DMS114 treated with DMSO at 0.1 percent for 48 hours (cell line): ENCODE measurements around the gene JAG2.

Source experiments
- DNase-seq: peaks from one replicate; lab custom pipeline; 2025; ENCODE audit not compliant: unreplicated experiment; lab: John Stamatoyannopoulos, UW

JAG2 gene

DNA sequence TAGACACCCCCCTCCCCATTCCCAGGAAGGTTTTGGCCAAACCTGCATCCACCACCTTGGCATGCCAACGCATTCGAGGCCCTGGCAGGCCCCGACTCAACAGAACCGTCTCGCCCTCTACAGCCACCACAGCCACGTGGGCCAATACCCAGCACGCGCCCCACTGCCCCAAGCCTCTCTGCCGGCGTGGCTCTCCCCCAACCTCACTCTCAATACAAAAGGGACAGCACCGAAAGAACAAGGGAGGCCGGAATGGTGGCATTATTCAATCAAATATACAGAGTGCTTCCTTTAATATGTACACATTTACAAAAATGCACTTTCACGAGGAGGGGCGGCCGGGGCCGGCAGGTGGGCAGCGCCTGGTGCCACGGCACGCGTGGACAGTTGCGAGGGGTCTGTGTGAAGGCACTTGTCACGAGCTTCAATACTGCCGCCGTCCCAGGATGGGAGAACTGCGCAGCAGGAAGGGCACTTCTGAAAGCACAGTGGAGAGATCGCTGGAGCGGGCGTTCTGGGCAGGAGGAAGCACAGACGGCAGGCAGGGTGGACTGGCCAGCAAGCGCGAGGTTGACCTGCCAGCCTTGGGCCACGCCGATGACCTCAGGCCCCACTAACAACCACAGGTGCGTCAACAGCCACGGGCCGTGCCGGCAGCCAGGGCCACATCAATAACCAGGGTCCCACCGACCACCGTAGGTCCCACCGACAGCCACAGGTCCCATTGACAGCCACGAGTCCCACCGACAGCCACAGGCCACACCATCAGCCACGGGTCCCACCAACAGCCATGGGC is 26.9 kb downstream of the JAG2 start:
- no peak for DNase-seq

DNA sequence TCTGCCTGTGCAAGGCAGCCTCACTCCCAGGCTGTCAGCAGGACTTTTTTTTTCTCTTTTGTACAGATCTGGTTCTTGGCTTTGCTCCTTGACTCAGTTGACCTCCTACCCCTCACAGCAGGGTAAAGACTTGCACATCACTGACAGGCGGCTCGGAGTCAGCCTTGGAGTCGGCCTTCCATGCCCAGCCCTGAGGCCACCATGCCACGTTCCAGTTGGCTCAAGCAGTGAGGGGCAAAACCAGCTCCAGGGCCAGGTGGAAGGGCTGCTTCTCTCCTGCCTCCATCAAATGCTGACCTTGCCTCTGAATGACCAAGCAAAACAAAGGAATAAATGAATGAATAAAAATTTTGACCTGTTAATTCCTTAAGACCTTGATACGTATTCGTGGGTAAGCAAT is 27.6 kb downstream of the JAG2 start:
- DNase-seq: no peak

DNA sequence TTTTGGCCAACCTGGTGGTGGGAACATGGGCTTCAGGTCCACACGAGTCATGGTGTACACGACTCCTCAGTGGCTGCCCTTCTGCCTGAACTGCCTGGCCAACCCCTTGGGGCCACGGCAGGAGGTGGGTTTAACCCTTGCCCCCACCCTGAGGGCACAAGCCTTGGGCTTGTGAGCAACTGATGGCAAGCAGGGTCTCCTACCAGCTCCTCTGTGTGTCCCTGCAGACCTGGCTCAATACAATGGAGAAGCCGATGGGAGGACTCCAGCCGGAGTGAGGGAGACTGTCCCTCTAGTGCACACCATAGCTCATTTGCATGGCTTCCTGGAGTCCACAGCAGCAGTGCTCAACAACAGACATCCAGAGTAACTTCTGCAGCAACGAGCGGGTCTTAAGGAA is 28.0 kb downstream of the JAG2 start:
- no peak for DNase-seq

DNA sequence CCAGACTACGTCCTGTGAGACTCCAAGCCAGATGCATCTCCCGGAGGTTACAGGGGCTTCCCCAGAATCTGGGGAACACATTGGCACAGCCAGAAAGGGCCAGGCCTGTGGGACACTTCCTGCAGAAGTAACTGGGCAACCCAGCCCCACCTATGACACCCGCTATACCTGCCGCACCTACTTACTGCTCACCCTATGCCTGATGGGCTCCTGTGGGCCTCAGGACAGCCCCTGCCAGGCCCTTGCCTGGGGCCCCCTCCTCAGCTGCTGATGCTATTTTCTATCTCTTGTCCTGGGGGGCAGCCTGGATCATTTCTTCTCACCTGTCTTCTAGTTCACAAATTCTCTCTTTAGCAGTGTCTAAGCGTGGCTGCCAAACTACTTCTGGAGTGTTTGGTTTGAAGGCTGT is 28.7 kb downstream of the JAG2 start:
- DNase-seq: no peak

DNA sequence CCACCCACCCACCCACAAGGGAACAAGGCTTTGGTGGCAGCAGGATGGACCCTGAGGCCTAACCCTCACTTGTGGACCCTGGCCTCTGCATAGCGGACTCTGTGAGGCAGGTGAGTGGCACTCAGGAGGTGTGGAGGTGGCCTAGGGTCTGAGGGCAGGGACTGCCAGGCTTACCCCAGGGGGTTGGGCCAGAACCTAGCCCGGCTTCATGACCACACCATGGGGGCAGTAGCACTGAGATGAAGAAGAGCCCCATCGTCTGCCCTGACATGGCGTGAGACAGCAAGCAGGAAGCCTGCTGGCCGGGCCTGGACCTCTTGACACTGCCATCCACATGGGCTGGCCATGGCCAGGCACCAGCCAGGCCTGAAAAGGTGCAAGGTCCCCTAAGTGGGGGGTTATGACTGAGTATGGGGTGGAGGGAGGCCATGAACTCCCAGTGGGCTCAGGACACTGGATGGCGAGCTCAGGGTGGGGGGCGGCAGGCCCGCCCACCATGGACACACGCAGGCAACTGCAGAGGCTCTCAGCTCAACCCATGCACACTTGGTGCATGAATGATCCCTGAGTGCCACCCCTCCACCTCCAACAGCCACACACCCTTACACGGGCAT is 29.3 kb downstream of the JAG2 start:
- no peak for DNase-seq

DNA sequence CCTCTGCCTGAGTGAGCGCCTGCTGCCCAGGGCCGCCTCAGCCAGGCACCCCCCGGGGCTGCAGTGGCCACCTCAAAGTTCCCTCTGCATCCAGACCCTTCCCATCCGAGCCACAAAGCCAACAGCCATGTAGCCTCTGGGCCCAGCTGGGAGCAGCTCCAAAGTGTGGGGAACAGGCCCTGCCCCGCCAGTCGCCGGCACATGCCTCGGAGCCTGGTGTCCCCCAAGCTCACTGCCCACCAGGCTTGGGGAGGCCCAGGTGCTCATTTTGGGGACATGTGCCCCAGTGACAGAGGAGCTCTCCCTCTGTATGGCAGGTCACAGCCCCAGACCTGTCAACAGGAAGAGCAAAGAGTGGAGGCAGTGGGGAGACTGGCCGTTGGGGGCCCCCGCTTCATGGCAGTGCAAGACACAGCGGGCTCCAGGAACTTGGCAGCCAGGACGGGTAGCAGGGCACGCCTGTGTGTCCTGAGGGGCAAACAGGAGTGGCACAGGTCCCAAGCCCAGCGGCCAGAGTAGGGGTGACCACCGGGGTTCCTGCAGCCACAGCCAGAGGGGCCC is 29.9 kb downstream of the JAG2 start:
- DNase-seq: no peak

DNA sequence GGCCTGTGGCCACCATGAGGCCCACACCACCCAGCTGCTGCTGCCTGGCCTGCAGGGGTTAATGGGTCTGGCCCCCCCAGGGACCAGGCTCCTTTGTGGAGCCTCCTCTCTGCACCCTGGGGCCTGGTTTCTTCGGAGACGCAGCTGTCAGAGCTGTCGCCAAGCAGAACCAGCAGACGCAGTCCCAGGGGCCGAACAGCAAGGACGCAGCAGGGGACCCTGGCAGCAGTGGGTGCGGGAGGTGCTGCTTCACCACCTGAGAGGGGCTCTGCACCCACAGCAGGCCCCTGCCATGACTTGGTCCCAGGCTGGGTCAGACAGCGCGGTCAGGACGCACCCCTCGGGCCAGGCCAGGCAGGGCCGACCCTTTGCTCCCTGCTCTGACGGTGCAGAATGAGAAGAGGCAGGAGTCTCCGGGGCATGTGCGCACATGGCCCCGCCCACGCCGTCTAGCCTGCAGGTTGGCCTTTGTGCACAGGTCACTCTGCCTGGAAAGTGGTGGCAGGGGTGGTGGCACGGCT is 30.5 kb downstream of the JAG2 start:
- no peak for DNase-seq

DNA sequence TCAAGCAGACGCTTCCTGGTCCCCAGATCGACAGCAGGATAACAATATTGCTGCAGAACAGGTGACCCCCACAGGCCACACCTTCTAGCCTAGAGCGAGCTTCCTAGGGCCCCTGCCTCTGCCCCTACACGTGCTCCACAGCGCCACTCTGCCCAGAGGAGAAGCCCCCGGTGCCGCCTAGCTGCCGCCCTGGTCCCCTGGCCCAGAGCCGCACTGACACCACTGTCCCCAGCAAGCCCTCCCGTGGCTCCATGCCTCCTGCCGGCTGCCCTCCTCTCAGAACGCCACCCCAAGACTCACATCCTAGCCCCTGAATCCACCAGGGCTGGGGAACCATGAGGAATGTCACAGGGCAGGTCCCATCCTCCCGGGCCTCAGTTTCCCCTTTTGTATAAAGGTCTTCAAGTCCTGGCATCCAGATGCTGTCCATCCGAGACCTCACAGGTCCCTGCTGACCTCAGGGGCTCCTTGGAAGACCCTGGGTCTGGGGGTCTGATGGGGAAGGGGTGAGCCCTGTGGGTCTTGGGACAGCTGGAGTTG is 31.0 kb downstream of the JAG2 start:
- no peak for DNase-seq

DNA sequence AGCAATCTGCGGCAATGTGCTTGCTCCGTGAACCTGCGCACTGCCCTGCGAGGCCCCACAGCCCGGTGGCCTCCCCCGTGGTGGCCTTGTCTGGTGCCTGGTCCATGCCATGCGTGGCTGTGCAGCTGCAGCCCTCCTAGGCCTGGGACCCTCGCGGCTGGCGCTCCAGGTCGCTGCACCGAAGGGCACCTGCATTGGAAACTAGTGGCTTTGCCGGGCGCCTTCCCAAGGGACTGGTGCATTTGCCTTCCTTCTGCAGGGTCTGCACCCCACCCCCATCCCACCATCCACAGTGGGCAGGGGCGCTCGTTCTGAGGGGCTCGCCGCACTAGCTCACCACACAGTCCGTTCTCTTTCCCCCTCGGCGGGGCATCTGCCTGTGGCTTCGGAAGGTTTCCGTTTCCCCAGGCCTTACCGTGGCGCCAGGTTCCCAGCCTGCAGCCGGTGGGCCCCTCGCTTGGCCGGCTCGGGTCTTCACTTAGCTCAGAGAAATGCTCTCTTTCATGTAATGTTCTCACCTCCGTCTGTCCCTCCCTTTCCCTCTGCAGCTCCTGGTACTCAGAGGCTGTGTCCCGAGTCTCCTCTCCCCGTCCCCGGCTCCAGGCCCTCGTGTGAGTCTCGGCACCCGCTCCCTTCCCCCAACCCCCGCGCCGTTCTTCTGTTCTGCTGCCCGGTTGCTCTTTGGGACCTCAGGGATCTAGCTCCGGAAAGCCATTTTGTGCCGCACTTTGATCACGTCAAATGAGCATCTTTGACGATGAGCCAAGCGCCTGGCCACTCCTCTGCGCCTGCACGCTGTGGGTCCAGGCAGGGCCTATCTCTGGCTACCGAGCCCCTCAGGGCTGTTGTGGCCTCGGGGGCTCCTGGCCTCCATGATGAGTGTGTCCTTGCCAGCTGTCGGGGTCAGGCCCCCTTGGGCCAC is 31.9 kb downstream of the JAG2 start:
- no peak for DNase-seq

DNA sequence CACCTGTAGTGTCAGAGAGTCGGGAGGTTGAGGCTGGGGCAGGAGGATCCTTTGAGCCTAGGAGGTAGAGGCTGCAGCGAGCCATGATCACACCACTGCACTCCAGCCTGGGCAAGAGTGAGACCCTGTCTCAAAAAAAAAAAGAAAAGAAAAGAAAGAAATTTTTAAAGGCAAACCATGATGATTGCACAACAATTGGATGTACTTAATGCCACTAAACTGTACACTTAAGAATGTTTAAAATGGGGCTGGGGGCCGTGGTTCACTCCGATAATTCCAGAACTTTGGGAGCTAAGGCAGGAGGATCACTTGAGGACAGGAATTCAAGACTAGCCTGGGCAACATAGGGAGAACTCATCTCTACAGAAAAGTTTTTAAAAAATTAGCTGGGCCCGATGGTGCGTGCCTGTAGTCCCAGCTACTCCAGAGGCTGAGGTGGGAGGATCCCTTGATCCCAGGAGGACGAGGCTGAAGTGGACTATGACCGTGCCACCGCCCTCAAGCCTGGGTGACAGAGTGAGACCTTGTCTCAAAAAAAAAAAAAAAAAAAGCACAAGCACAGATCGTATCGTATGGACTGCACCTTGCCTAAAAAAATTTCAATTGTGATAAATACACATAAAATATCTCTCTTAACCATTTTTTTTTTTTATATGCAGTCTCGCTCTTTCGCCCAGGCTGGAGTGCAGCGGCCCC is 32.7 kb downstream of the JAG2 start:
- DNase-seq: no peak

DNA sequence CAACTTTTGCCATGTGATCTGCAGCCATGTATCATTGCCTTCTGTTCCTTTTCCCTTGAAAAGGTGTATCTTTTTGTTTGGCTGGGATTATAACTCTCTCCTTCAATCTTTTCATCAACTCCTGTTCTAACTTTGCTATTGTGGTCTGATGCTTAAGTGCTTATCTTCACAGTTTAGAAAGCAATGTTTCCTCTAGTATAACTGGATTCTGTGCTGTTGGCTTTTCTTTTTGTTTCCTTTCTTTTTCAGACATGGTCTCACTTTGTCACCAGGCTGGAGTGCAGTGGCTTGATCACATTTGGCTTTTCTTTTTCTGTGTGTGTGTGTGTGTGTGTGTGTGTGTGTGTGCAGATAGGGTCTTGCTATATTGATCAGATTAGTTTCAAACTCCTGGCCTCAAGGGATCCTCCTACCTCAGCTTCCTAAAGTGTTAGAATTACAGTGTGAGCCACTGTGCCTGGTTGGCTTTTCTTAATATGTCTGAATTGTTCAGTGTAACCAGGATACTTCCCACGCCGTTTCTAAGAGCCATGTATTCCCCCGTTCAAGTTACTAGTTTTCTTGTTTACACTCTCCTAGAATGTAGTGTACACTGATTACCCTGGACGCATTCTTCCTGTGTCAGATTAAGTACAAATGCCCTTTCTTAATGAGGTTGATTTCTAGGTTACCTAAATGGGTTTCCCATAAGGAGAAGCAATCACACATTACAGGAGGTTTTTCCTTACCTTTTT is 35.5 kb downstream of the JAG2 start:
- no peak for DNase-seq

DNA sequence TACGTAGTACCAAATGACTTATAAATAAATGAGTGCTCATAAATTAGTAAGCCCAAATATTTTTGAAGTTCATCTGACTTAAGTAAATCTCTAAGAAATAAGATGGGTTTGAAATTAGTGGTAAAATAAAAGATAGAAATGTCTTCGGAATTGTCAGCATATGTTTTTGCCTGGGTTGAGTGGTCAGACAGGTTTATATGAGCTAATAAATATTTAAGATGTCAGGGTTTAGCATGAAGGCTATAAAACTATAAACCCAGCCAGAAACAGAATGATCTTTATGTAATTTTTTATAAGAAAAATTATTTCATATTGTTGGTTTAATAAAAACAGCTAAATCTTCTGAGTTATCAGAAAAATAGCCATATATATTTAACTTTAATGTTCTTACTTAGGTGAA is 37.3 kb downstream of the JAG2 start:
- DNase-seq: no peak

DNA sequence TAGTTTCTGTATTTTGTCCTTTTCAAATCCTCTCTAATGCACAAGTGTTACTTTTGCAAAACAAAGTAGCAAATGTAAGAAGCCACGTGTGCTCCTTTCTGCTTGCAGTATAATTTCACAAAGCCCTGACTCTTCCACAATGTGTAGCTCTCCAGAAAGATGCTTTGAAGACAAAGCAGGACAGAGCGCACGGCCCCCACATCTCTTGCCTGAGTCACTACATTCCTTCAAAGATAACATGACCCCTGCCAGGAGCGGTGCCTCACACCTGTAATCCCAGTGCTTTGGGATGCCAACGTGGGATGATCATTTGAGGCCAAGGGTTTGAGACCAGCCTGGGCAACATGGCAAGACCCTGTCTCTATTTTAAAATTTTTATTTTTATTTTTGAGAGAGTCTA is 40.5 kb downstream of the JAG2 start:
- DNase-seq: no peak

DNA sequence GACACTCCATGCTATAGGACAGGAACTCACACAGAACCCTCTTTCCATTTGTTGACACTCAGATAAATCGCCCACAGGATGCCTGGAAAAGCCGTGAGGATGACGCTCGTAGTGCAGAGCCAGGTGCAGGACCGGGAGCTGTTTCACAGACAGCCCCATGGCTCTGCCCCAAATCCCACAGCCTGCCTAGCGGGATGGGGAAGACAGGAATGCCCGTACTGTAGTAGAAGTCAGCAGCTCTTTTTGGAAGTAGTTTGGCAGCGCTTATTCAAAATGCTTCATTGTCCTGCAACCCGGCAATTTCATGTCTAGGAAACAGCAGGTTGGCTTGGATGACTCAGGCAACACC is 41.6 kb downstream of the JAG2 start:
- no peak for DNase-seq

DNA sequence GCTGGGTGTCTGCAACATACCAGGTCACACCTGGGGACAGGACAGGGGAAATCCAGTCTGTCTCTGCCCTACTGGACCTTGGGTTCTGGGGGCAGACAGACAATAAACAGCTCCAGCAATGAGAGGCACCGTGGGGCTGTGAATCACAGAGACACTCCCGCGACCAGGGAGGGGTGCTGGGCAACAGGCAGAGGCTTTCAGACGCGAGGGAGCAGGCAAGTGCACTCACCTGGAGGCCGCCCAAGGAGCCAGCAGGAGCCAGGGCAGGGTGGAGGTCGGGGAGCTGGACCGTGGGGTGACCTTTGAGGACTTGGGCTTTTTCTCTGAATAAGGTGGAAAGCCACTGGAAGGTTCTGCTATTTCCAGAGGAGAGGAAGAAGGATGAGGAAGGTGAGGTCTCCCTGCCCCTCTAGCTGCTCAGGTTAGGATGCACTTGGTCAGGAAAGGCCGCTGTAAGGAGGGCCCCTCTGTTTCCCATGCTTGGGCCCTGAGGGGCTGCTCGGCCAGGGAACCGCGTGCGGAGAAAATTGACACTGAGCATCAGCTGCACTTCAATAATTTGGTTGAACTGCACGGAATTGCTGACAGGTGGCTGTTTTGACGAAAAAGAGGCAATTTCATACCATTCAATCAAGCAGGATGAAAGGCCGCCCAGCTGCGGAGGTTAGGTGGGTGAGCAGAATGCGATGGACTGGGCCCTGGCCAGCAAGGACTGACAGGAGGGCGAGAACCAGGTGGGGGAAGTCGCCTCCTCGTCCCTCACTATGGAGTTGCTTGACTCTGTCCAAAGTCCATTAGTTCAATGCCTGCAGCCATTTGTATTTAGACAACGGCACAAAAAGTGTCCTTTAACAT is 42.2 kb downstream of the JAG2 start:
- DNase-seq: no peak

DNA sequence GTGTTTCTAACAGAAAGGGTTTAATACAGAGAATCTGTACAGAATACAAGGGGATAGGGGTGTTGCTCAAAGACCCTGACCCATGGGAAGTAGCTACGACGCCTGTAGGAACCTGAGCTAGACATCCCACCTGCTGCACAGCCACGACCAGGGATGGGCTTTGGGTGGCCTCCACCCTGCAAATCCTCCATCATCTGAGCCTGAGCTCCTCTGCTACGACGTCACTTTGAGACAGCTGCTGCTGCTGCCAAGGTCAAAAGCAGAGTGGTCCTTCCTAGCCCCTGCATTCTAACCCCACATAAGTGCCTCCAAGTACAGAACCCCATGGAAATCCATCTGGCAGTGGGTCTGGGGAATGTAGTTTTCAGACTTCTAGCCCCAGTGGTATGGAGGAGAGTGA is 43.8 kb downstream of the JAG2 start:
- no peak for DNase-seq

DNA sequence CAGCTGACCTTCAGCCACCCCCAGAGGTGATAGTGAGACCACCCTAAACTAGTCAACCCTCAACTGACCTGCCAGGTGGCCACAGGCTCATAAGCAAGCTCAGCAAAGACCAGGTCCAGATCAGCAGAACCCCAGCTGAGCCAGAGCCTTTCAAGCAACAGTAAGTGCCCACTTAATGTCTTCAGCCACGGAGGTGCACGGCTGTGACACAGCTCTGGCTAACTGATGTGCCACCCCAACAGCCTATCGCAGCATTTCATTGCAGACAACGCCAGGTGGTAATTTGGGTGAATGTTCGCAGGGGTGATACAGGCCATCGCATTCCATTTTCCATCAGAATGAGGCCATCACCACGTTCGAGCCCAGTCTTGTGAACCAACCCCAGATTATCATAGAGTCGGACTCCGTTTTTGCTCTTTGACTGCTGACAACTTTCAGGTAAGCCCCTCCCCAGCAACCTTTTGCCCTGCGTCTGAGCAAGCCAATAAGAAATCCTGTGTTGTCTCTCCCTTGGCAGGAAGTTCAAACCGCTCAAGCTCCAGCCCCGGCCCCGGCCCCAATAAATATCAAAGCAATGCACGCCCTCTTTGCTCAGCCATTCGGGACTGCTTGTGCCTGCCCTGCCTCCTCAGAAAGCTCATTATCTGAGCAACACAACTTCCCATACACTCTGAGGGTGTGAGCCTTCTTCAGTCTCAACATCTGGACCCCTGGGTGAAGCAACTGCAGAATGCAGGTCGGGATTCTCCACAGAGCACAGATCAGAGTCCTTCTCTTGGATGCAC is 44.4 kb downstream of the JAG2 start:
- DNase-seq: no peak

DNA sequence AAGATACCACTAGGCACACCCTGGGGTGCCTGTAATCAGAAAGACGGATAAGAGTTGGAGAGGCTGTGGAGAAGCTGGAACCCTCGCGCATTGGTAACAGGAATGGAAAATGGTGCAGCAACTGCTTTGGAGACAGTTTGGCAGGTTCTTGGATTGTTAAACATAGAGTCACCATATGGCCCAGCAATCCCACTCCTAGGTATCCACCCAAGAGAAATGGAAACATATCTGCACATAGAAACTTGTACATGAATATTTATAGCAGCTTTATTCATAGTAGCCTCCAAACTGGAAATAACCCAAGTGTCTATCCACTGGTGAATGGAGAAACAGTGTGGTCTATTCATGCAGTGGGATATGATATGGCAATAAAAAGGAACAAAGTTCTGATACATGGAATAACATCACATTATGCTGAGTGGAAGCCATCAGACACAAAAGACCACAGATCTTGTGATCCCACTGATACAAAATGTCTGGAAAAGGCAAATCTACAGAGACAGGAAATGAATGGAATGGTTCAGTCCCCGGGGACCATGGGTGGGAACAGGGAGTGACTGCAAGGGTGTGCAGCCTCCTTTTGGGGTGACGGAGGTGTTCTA is 45.4 kb downstream of the JAG2 start:
- no peak for DNase-seq
